ENCODE measurements around the gene PFKFB3. TPM values are rescaled to one million over a fixed set of nuclear protein-coding genes. Genes with fewer than 3 reads are reported as not detected.

PFKFB3 gene
- polyA plus RNA-seq, 1 experiment, result 30.7 TPM

DNA sequence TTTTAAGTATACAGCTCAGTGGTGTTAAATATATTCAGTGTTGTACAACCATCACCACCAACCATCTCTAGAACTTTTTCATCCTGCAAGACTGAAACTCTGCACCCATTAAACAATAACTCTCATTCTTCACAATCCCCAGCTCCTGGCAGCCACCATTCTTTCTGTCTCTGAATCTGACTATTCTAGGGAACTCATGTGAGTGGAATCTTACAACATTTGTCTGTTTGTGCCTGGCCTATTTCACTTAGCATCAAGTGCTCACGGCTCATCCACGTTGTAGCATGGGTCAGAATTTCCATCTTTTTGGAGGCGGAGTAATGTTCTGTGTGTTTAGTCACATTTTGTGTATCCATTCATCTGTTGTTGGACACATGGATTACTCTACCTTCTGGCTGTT is 40.8 kb upstream of the PFKFB3 start:
- ChIA-PET CTCF (interaction anchor here (0.8 to 1.4 kb wide), 5 partner anchors 11 to 608 kb away, joined by 3 read pairs; partner anchors contain the start of gene PFKFB3), POLR2A (no interaction called here)
- Histone ChIP-seq H3K27me3 (ENCODE audit: control insufficient read depth, insufficient read depth, low read length) (no peaks in the 10 kb centered on the region), H3K36me3 (ENCODE audit: control insufficient read depth, insufficient read depth, low read length) (peaks cover 2% of the 10 kb centered on the region), H3K4me3 (ENCODE audit: low read depth, low read length) (no peak overlapping the region)
- TF ChIP-seq, protein P1, sequence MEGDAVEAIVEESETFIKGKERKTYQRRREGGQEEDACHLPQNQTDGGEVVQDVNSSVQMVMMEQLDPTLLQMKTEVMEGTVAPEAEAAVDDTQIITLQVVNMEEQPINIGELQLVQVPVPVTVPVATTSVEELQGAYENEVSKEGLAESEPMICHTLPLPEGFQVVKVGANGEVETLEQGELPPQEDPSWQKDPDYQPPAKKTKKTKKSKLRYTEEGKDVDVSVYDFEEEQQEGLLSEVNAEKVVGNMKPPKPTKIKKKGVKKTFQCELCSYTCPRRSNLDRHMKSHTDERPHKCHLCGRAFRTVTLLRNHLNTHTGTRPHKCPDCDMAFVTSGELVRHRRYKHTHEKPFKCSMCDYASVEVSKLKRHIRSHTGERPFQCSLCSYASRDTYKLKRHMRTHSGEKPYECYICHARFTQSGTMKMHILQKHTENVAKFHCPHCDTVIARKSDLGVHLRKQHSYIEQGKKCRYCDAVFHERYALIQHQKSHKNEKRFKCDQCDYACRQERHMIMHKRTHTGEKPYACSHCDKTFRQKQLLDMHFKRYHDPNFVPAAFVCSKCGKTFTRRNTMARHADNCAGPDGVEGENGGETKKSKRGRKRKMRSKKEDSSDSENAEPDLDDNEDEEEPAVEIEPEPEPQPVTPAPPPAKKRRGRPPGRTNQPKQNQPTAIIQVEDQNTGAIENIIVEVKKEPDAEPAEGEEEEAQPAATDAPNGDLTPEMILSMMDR (IDR thresholded peaks at IDR 0.05; ENCODE audit: insufficient read depth, low read depth, low read length), result no peak
- no peak for DNase-seq (ENCODE audit: low read depth)

DNA sequence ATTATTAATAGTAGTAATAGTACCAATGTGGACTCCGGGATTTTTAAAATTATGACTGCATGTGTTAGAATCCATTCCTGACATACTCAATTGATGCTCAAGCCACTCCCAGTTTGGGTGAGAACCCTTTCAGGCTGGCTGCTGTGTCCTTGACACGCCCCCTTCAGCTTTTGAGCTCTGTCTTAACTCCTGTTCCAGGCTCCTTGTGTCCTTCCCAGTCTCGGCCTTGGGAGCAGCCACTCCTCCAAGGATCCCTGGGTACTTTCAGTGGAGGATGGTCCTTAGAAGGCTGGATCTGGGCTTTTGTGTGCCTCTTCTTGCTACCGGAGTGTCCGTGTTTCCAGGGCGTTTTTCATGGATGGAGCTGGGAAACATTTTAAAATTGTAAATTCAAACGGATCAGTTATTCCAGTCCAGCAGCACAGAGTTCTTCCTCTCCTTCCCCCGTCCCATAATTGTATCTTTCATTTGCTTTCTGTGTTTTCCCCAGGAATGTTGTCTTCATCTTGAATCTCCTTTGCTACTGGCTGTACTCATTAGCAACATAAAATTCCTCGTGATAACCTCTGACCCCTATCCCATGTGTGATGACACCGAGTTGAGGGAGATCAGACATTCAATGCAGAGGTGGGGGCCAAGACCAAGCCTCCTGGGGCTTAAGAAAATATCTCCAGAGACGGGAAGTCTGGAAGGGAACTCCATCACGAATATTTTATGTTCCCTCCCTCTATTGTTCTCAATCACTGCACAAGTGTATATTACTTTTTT is 40.0 kb upstream of the PFKFB3 start:
- Histone ChIP-seq H3K27me3 (ENCODE audit: control insufficient read depth, insufficient read depth, low read length) (no peaks in the 10 kb centered on the region), H3K4me3 (ENCODE audit: low read depth, low read length) (no peak overlapping the region; the same call in 1 of the 2 replicates), H3K36me3 (ENCODE audit: control insufficient read depth, insufficient read depth, low read length) (peaks cover 5% of the 10 kb centered on the region)
- ChIA-PET POLR2A (no interaction called here), CTCF (interaction anchor here (0.8 to 1.4 kb wide), 6 partner anchors 11 to 607 kb away, joined by 3 to 5 read pairs (median 3); partner anchors contain the start of gene PFKFB3)
- no peak for DNase-seq (ENCODE audit: low read depth)
- TF ChIP-seq, protein P1 (IDR thresholded peaks at IDR 0.05; ENCODE audit: insufficient read depth, low read depth, low read length), result no peak

DNA sequence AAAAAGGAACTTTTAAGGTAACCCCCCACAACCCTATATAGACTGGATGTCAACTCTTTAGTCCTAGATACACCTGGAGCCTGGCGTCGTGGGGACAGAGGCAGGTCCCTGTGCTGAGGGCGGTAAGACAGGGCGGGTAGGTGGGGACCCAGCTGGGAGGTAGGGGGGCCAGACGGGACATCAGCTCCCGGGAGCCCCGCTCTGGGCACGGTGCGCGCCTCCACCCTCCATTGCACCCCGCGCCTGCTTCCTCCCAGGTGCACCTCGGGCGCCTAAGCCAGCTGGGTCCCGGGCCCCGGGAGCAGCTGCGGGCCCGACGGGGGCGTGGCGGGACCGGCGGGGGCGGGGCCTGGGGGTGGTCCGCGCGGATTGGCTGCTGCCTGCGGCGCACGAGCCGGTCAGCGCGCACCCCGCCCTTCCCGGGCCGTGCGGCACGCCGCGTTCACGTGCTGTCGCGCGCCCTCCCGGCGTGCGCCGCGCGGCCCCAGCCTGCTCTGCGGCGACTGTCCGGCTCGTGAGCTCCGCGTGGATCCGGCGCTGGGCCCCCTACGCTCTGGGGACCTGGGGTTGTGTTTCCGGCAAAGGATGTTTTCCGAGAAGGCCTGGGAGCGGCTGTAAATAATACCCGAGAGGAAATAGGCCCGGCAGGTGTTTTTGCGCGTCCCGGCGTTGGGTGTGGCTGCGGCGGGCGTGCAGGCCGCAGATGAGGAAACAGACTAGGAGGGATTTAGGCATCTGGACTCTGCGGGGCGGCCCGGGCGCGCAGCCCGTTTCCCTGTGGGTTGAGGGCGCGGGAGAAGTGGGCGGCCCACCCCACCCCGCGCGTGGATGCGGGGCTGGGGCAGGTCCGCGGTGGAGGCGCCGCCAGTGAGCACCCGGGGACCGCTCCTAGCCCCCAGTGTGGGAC is 39.1 kb upstream of the PFKFB3 start:
- DNase-seq (ENCODE audit: low read depth), result peak; percentile 36
- peak overlapping the region; percentile 81 for H3K4me3 ChIP-seq (ENCODE audit: low read depth, low read length)
- TF ChIP-seq, protein P1 (IDR thresholded peaks at IDR 0.05; ENCODE audit: insufficient read depth, low read depth, low read length), result no peak
- H3K27me3 ChIP-seq (ENCODE audit: control insufficient read depth, insufficient read depth, low read length), result no peaks in the 10 kb centered on the region
- POLR2A ChIA-PET, result no interaction called here
- CTCF ChIA-PET, result interaction anchor here (0.7 to 1.4 kb wide), 6 partner anchors 10 to 606 kb away, joined by 3 to 5 read pairs (median 3); partner anchors contain the start of gene PFKFB3
- peaks cover 5% of the 10 kb centered on the region for H3K36me3 ChIP-seq (ENCODE audit: control insufficient read depth, insufficient read depth, low read length)

DNA sequence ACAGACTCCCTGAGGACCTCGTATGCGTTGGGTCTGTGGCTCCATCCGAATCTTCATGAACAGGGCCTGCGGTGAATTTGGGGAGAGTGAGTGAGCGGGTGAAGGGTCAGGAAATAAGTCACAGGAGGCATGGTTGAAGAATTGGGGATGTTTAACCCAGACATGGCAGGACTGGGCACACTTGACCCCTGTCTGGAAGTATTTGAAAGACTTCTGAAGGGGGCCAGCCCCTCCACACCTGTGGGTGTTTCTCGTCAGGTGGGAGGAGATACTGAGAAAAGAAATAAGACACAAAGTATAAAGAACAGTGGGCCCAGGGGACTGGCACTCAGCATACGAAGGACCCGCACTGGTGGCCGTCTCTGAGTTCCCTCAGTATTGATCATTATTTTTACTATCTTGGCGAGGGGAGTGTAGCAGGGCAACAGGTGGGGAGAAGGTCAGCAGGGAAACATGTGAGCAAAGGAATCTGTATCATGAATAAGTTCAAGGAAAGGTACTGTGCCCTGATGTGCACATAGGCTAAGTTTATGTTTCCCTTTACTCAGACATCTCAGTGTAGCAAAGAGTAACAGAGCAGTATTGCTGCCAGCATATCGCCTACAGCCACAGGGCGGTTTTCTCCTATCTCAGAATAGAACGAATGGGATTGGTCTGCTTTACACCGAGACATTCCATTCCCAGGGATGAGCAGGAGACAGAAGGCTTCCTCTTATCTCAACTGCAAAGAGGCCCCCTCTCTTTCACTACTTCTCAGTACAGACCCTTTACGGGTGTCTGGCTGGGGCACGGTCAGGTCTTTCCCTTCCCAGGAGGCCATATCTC is 38.2 kb upstream of the PFKFB3 start:
- Histone ChIP-seq H3K4me3 (ENCODE audit: low read depth, low read length) (peak overlapping the region; percentile 81), H3K36me3 (ENCODE audit: control insufficient read depth, insufficient read depth, low read length) (peaks cover 5% of the 10 kb centered on the region), H3K27me3 (ENCODE audit: control insufficient read depth, insufficient read depth, low read length) (no peaks in the 10 kb centered on the region)
- no peak for DNase-seq (ENCODE audit: low read depth)
- TF ChIP-seq, protein P1 (IDR thresholded peaks at IDR 0.05; ENCODE audit: insufficient read depth, low read depth, low read length), result no peak
- POLR2A ChIA-PET, result no interaction called here
- CTCF ChIA-PET, result interaction anchor here (0.7 to 1.0 kb wide), 2 partner anchors 38 to 237 kb away, joined by 3 to 5 read pairs; partner anchors contain the start of gene PFKFB3

Data from BJ (cell line).